Measurements from ENCODE around the gene FGF19. TPM values are rescaled to one million over a fixed set of nuclear protein-coding genes. Genes with fewer than 3 reads are reported as not detected.

Gene FGF19
- total RNA-seq, 1 experiment from 2014 or later = 7.4 TPM

- no peak overlapping the region for H3K56ac ChIP-seq (ENCODE audit: insufficient read length, low read depth, low read length)
- no peaks in the 10 kb centered on the region for H3K4me1 ChIP-seq (ENCODE audit: insufficient read depth, low read length)
- H3K36me3 Mint-ChIP-seq (ENCODE audit: insufficient read depth in 1 of 3, low read depth in 3 of 3) = no peaks in the 10 kb centered on the region
- no peaks in the 10 kb centered on the region for H3K23me2 ChIP-seq (ENCODE audit: insufficient read length, low read depth, low read length, poor library complexity, severe bottlenecking)
- no peaks in the 10 kb centered on the region for H3K79me2 ChIP-seq (ENCODE audit: insufficient read depth, low read length)
- no peaks in the 10 kb centered on the region for H3K27me3 ChIP-seq (ENCODE audit: insufficient read depth, low read length)
- H2BK20ac ChIP-seq (ENCODE audit: low read depth, low read length, poor library complexity, severe bottlenecking) = no peak overlapping the region
- H4K5ac ChIP-seq (ENCODE audit: insufficient read length, low read depth, low read length) = no peak overlapping the region
- no peak overlapping the region for H3K9ac ChIP-seq (ENCODE audit: extremely low read depth, insufficient read length, low read length)
- no CpG with 5 or more reads among the region's 10 CpGs for WGBS (ENCODE audit: extremely low coverage, insufficient read length, low lambda C conversion rate)
- H3K4ac ChIP-seq (ENCODE audit: low read depth, low read length) = no peak overlapping the region
- no peak overlapping the region for H4K91ac ChIP-seq (ENCODE audit: insufficient read length, low read depth, low read length)
- DNase-seq = no peak
- no peaks in the 10 kb centered on the region for H3K9me3 ChIP-seq (ENCODE audit: control insufficient read depth, low read depth, low read length)
- H3K18ac ChIP-seq (ENCODE audit: insufficient read length, low read depth, low read length) = no peak overlapping the region
- no peak overlapping the region; a peak in 1 of 7 replicates for H3K27ac Mint-ChIP-seq
- no peak overlapping the region for H3K23ac ChIP-seq (ENCODE audit: insufficient read length, low read depth, low read length)
- H3K4me3 Mint-ChIP-seq = no peak overlapping the region; a peak in 1 of 5 replicates
- H2BK120ac ChIP-seq (ENCODE audit: low read depth, low read length, poor library complexity, severe bottlenecking) = no peak overlapping the region
- no peak overlapping the region for H3T11ph ChIP-seq (ENCODE audit: low read length)
- no peak overlapping the region for H3K14ac ChIP-seq (ENCODE audit: insufficient read depth, low read length)
- TF ChIP-seq CTCF (conservative IDR thresholded peaks at IDR 0.05) = no peak
- no peak overlapping the region for H2BK15ac ChIP-seq (ENCODE audit: low read depth, low read length)
- no peaks in the 10 kb centered on the region for H3K9me3 Mint-ChIP-seq
- no peak overlapping the region for H3K27ac ChIP-seq (ENCODE audit: insufficient read length, low read depth, low read length)
- H4K8ac ChIP-seq (replicated peaks; ENCODE audit: insufficient read length, low read depth, low read length) = no peak overlapping the region
- no peak overlapping the region for H2AK5ac ChIP-seq (ENCODE audit: insufficient read length, low read length)
- no peaks in the 10 kb centered on the region for H4K20me1 ChIP-seq (ENCODE audit: control insufficient read depth, insufficient read depth, insufficient read length)
- peaks cover 19% of the 10 kb centered on the region for H3K27me3 Mint-ChIP-seq (ENCODE audit: low read depth)
- H3K4me1 Mint-ChIP-seq = peaks cover 3% of the 10 kb centered on the region in 2 experiments
- H2BK5ac ChIP-seq (ENCODE audit: insufficient read length, low read length) = no peak overlapping the region
- no peaks in the 10 kb centered on the region for H3K79me1 ChIP-seq (ENCODE audit: insufficient read depth, low read depth, low read length, poor library complexity, severe bottlenecking)
- no peak overlapping the region for H2BK12ac ChIP-seq (ENCODE audit: insufficient read length, low read depth, low read length)
- H3K4me2 ChIP-seq (ENCODE audit: insufficient read depth, insufficient read length, low read length) = no peak overlapping the region
- no peak overlapping the region for H2AFZ ChIP-seq (ENCODE audit: low read length)
These were observed 23.4 kb upstream of the FGF19 start for GRCh38 chr11:69727266-69727665.
